Suprapubic skin (tissue), 4 donors: ENCODE measurements around the gene TAPT1.

Experiments used
- CTCF ChIP-seq, 2 donors: fragments of 200-600 bp in 1 of 2; fragments of 450-650 bp in 1 of 2; sonication (generic) in 1 of 2; IDR thresholded peaks; one replicate each; pipeline ENCODE4 v1.5.1; 2016 to 2019; ENCODE audit warnings: antibody characterized with exemption in 2 of 2, mild to moderate bottlenecking in 1 of 2, moderate library complexity in 1 of 2
- EP300 ChIP-seq: sonication (generic); formaldehyde crosslinking; IDR thresholded peaks from one replicate; pipeline ENCODE4 v1.6.1; 2017; ENCODE audit warnings: antibody characterized with exemption
- POLR2A ChIP-seq, 2 donors: fragments of 450-650 bp; IDR thresholded peaks; one replicate each; pipeline ENCODE4 v1.6.1; 2017; ENCODE audit warnings: antibody characterized with exemption in 2 of 2, mild to moderate bottlenecking in 2 of 2, moderate library complexity in 2 of 2
- POLR2AphosphoS5 ChIP-seq, 3 donors: sonication (generic); formaldehyde crosslinking; IDR thresholded peaks; one replicate each; pipeline ENCODE4 v1.6.1; 2017; ENCODE audit warnings: antibody characterized with exemption in 3 of 3

GRCh38 chr4:16261313-16261878 is 35.1 kb upstream of the TAPT1 start:
- TF ChIP-seq CTCF (IDR thresholded peaks at IDR 0.05) (no peak), POLR2AphosphoS5 (IDR thresholded peaks at IDR 0.05) (no peak), EP300 (no peak), POLR2A (IDR thresholded peaks at IDR 0.05) (no peak)
